ENCODE results near the gene PCBP4.

Gene PCBP4

DNA sequence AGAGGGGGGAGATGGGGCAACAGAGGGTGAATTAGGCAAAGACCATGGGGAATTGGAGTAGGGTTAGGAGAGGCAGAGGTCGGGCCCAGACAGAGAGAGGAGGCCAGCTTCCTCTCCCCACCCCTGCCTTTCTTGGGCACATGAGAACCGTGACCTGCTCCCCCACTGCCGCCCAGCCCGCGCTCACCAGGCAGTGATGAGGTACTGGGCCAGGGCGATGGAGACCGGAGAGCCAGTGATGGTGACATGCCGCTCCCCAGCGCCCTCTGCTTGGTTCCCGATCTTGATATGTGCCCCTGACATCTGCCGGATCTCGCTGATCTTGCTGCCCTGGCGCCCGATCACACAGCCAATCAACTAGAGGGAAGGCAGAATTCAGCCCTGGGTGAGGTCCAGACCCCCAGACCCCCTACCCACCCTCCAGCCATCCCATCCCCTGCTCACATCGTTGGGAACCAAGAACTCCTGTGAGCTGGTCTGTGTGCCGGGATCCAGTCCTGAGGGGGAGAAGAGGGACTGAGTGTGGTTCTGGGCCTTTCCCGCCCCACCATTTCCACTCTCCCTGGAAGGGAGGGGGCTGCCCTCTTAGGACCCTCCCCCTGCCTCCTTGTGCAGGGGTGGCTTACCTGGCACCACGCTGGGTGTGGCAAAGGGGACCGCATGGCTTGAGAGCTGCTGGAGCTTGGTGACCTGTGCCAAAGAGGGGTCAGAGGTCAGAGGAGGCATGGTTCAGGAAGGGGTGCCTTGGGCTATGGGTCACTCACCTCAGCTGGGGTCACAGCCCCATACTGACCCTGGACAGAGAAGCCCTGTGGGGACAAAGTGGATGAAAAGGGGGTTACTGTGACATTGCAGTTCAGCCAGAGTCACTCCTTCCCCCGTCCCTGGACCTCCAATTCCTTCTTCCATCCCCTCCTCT, 8.4 kb downstream of the PCBP4 start:
- DNase-seq (ENCODE audit: extremely low read depth in 1 of 2, low read depth in 1 of 2) = no peak

DNA sequence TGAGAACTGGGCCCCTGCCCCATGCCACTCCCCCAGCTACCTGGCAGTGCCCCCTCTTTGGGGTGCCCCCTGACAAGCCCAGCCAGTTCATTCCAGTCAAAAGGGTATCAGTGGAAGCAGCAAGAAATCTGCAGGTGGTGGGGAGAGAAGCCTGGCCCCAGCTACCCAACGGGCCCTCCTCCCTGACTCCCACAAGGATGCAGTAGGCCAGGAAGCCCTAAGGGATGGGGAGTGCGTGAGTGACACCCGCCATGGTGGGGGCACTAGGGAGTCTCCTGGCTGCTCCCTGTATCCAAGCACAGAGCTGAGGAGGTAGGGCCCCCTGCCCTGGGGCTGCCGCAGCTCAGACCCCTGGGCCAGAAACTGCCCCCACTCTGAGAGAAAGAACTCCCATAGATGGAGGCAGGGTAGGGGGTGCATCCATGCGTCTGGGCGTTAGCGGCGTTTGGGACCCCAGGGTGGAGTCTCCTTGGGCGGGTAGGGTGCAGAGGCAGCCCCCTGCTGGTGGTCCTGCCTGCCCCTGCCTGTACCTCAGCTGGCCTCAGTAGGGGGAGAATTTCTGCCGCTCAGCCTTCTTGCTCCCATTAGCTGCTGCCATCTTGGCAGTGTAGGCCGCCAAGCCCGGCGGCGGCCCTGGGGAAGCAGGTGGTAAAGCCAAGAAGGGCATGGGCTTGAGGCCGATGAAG, 9.6 kb downstream of the PCBP4 start:
- no peak for DNase-seq (ENCODE audit: extremely low read depth in 1 of 2, low read depth in 1 of 2)

DNA sequence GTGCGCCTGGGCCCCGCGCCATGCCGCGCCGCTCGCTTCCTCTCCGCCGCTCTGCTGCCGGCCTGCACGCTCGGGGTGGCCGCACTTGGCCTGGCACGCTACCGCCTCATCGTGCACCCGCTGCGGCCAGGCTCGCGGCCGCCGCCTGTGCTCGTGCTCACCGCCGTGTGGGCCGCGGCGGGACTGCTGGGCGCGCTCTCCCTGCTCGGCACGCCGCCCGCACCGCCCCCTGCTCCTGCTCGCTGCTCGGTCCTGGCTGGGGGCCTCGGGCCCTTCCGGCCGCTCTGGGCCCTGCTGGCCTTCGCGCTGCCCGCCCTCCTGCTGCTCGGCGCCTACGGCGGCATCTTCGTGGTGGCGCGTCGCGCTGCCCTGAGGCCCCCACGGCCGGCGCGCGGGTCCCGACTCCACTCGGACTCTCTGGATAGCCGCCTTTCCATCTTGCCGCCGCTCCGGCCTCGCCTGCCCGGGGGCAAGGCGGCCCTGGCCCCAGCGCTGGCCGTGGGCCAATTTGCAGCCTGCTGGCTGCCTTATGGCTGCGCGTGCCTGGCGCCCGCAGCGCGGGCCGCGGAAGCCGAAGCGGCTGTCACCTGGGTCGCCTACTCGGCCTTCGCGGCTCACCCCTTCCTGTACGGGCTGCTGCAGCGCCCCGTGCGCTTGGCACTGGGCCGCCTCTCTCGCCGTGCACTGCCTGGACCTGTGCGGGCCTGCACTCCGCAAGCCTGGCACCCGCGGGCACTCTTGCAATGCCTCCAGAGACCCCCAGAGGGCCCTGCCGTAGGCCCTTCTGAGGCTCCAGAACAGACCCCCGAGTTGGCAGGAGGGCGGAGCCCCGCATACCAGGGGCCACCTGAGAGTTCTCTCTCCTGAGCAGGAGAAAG, 11.1 kb downstream of the PCBP4 start:
- DNase-seq (ENCODE audit: extremely low read depth in 1 of 2, low read depth in 1 of 2) = no peak

DNA sequence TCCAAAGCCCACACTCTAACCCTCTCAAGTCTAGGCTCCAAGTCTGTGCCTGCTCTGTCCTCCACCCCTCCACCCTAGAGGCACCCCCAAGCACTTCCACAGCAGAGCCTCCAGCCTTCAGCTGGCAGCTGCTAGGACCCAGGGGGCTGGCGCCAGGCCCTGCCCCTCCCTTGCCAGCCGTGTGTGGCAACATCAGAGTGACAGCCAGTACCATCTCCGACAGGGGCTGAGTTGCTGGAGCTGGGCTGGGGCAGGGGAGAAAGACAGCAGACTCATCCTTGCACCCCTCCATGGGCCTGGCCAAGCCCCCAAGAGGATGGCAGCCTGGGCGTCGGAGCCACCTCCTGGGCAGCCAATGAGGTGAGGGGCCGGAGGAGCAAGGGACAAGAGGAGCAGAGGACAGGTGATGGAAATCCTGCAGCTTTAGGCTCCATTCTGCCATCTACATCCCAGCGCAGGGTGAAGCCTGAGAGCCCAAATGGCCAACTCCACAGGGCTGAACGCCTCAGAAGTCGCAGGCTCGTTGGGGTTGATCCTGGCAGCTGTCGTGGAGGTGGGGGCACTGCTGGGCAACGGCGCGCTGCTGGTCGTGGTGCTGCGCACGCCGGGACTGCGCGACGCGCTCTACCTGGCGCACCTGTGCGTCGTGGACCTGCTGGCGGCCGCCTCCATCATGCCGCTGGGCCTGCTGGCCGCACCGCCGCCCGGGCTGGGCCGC, 11.9 kb downstream of the PCBP4 start, which contains the start of gene GPR62:
Gene GPR62, plus strand, starts transcription at position 207 of the 718 bp plus-strand sequence. Its CDS starts 272 bp downstream, at position 479.
- DNase-seq (ENCODE audit: extremely low read depth in 1 of 2, low read depth in 1 of 2) = no peak

DNA sequence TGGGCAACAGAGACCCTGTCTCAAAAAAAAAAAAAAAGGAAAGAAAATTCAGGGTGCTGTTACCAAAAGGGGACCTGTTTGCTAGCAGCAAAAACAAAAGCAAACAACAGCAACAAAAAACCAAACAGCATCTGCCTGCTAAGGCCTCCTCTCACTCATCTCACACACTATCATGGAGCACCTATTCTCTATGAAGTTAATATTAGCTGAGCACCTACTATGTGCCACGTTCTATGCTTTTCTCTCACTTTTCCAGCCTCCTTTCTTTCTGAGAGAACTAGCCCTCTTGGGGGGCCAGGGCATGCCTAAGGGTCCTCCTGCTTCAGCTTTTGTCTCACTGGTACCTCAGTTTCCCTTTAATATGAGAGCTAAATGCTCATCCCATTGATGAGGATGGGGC, 12.5 kb downstream of the PCBP4 start:
- no peak for DNase-seq (ENCODE audit: extremely low read depth in 1 of 2, low read depth in 1 of 2)

DNA sequence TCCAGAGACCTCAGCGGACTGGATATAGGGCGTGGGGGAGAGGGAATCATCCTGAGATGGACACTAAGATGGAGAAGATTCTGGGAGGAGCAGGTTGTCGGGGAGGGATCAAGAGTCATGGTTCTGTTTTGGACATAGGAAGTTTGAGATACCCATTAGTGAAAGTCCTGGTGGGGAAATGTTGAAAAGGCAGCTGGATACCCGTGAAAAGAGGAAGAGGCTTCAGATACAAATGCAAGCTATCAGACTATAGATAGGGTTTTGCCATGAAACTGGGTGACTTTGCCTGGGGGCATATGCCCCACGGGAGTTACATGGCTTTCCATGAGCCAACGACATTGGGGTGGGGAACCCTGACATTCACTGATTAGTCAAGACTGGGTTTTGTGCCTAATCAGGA, 13.1 kb downstream of the PCBP4 start:
- DNase-seq (ENCODE audit: extremely low read depth in 1 of 2, low read depth in 1 of 2) = no peak

DNA sequence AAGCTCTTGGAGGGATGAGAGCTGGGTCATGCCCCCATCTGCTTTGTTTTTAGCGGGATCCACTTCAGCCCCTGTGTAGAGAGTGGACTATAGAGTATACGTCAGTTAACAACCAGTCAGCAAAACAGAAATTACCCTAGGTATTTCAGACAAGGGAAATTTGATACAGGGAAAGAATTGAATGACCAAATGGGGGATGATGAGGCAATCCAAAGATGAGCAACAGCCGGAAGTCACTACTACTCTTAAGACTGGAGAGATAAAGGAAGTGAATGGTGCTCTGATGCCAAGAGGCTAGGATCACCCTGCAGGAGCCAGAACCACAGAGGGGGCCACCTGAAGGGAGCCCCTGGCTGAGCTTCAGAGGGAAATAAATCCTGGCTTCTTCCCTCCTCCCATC, 13.8 kb downstream of the PCBP4 start:
- DNase-seq (ENCODE audit: extremely low read depth in 1 of 2, low read depth in 1 of 2) = no peak

DNA sequence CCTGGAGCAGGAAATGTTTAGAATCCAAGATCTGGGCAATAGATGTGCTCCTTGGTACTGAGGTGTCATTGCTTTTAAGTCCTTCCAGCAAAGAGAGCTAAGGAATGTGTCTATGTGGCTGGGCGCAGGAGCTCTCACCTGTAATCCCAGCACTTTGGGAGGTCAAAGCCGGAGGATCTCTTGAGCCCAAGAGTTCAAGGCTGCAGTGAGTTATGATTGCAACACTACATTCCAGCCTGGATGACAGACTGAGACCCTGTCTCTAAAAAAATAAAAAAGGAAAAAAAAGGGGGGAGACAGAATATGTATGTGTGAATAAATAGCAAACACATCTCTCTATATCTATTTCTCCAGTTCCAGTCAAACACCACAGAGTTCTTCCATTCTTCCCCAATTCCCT, 16.4 kb downstream of the PCBP4 start:
- no peak for DNase-seq (ENCODE audit: extremely low read depth in 1 of 2, low read depth in 1 of 2)

DNA sequence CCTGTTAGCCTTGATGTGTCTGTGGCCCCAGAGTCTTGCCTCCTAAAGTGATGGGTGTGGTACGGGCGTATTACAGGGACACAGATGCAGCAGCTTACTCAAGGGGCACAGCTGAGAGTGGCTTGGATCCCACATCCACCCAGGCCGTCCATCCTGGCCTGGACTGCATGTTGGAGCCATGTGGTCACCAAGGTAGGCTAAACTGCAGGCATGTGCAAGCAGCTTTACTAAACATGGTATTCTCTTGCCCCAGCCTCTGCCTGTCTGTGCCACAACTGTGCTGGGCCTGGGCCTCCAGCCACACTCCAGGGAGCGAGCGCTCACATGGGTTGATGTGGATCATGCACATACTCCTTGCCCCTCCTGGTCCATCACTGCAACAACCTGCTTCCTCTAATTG, 18.1 kb downstream of the PCBP4 start:
- DNase-seq (ENCODE audit: extremely low read depth in 1 of 2, low read depth in 1 of 2) = no peak

DNA sequence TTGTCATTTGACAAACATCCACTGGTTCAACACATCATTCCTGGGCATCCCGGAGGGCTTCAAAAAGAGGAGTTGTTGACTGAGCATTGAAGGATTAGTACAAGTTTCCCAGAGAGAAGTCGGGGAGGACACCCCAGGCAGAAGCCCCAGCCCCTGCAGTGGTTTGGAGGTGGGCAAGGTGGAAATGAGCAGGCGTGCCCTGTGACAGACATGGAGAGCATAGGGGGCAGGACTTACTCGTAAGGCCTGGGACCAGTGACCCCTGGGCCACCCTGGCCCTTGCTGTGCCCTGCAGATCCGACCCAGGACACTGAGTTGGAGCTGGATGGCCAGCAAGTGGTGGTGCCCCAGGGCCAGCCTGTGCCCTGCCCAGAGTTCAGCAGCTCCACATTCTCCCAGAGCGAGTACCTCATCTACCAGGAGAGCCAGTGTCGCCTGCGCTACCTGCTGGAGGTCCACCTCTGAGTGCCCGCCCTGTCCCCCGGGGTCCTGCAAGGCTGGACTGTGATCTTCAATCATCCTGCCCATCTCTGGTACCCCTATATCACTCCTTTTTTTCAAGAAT, 19.2 kb downstream of the PCBP4 start:
- no peak for DNase-seq (ENCODE audit: extremely low read depth in 1 of 2, low read depth in 1 of 2)

DNA sequence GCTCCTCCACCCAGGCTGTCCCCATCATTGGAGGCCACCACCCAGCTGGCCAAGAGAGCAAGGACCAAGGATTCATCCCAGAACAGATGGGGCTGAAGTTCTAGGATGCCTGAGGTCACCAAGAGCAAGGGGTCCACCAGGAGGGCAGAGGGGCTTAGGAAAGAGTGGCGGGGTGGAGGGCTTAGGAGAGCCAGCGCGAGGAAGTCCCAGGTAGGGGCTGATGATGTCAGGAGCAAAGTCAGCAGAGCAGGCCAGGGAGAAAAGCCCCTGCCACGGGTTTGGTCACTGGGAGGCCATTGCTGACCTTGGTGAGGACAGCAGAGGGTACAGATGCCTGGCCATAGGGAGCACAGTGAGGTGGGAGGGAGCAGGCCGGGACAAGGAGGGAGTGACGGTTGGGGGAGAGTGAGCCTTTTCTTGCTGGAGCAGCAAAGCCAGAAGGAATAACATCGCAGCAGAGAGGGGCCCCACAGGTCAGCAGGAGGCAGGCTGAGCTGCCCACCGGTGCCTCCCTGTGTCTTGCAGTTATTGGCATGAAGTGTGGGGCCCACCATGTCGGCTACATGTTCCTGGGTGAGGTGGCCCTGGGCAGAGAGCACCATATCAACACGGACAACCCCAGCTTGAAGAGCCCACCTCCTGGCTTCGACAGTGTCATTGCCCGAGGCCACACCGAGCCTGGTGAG, 19.9 kb downstream of the PCBP4 start:
- DNase-seq (ENCODE audit: extremely low read depth in 1 of 2, low read depth in 1 of 2) = no peak

DNA sequence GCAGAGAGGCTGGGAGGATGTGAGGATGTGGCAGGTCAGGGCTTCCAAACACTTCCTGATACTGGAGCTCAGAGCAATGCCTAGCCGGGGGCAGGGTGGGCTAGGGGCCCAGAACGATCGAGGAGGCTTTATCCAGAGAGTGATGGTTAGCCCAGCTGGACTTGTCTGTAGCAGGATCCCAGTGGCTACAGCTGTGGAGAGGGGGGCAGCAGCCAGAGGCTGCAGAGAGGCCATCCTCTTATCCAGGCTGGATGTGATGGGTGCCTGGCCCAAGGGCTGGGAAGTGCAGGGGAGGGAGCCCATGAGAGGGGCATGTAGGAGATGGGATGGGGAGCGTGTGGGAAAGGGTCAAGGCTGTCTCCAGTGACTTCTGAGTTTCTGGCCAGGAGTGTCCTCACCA, 20.5 kb downstream of the PCBP4 start:
- no peak for DNase-seq (ENCODE audit: extremely low read depth in 1 of 2, low read depth in 1 of 2)

DNA sequence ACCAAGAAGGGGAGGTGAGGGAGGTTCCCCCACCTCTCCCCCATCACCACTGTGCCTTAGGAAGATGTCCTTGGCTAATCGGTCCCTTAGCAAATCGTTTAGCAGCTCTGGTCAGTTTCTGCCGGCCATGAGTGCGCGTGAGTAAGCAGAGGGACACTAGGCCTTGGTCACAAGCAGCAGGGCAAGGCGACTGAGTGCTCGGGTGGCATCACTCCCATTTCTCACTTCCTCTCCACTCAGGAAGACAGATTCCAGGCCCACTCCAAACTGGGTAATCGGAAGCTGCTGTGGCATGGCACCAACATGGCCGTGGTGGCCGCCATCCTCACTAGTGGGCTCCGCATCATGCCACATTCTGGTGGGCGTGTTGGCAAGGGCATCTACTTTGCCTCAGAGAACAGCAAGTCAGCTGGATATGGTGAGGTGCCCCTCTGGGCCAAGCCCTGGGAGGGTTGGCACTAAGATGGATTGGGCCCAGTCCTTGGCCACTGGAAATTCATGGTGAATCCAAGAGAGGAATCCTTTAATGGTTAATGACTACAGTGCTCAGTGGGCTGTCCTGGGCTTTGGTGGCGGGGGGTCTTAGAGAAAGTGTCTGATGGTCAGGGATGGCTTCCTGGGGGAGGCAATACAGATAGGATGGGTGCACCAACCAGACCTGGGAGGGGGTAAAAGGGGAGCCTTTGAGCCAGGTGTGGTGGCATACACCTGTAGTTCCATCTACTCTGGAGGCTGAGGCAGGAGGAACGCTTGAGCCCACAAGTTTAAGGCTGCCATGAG, 21.1 kb downstream of the PCBP4 start:
- no peak for DNase-seq (ENCODE audit: extremely low read depth in 1 of 2, low read depth in 1 of 2)

DNA sequence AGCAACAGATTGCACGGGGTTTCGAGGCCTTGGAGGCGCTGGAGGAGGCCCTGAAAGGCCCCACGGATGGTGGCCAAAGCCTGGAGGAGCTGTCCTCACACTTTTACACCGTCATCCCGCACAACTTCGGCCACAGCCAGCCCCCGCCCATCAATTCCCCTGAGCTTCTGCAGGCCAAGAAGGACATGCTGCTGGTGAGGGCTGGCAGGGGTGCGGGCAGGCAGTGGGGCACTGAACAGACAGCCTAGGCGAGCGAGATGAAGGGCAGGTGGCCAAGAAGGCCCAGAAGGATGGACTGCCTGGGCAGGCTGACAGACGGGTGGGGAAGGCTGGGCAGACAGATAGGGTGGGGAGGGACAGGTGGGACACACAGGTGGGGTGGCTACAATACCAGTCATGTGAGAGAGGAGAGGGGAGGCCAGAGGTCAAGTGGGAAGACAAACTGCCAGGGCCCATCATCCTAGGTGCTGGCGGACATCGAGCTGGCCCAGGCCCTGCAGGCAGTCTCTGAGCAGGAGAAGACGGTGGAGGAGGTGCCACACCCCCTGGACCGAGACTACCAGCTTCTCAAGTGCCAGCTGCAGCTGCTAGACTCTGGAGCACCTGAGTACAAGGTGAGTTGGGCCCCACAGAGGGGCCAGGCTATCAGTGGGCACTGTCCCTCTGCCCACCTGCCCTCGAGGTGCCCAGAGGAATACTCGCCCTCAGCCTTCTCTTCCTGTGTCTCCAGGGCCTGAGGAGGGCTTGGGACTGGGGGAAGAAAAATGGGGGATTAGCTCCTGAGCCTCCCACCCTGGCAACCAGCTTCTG, 22.0 kb downstream of the PCBP4 start:
- DNase-seq (ENCODE audit: extremely low read depth in 1 of 2, low read depth in 1 of 2) = no peak

DNA sequence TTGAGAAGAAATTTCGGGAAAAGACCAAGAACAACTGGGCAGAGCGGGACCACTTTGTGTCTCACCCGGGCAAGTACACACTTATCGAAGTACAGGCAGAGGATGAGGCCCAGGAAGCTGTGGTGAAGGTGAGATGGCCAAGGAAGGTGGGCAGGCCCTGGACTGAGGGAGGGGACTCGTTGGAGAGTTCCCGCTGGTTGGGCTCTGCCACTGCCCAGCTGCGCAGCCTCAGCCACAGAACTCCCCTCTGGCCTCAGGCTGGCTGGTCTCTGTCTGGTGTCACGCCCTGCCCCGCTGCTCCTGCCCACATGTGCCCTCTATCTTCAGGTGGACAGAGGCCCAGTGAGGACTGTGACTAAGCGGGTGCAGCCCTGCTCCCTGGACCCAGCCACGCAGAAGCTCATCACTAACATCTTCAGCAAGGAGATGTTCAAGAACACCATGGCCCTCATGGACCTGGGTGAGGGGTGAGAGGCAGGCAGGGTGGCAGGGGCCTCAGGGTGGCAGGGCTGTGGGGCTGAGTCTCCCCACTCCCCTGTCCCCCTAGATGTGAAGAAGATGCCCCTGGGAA, 22.7 kb downstream of the PCBP4 start:
- DNase-seq (ENCODE audit: extremely low read depth in 1 of 2, low read depth in 1 of 2) = no peak

DNA sequence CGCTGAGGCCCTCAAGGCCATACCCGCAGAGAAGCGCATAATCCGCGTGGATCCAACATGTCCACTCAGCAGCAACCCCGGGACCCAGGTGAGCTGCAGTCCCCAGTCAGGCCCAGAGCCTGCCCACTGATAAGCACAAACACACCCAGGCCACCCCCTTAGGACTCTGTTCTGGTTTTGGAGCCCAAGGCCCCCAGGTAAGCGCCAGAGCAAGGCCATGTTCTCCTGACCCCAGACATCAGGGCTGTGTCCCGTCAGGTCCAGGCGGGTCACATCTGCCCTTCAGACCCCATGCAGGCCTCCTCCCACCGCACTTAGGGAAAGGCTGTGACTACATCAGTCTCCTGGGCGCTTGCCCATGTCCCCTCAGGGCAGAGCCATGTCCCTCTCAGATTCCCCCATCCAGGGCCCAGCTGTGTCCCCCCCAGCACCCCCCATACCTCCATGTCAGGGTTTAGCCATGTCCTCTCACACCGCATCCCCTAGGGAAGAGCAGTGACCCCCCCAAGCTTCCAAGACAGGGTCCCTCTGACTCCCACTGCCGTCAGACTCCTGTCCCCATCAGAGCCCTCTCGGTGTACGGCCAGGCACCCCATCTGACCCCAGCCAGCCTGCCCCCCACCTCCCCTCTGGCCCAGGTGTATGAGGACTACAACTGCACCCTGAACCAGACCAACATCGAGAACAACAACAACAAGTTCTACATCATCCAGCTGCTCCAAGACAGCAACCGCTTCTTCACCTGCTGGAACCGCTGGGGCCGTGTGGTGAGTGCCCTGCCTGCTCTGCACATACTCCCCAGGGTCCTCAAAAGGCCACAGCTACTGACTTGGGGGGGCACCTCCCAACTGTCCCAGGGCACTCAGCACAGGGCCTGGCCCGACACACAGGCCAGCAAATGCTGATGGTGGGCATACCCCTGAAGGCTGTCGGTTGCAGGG, 23.5 kb downstream of the PCBP4 start:
- DNase-seq (ENCODE audit: extremely low read depth in 1 of 2, low read depth in 1 of 2) = no peak

Measured in stimulated activated CD8-positive, alpha-beta memory T cell treated with anti-CD3 and anti-CD28 coated beads, Interleukin-7, amount 100 ng/mL, for 48 hours (primary cell).